ENCODE results near the gene RAMP2. TPM values are rescaled to one million over a fixed set of nuclear protein-coding genes. Genes with fewer than 3 reads are reported as not detected.

RAMP2 gene
- total and polyA plus RNA-seq, 2 experiments from 2014 or later = 2.4 to 3.7 TPM

DNA sequence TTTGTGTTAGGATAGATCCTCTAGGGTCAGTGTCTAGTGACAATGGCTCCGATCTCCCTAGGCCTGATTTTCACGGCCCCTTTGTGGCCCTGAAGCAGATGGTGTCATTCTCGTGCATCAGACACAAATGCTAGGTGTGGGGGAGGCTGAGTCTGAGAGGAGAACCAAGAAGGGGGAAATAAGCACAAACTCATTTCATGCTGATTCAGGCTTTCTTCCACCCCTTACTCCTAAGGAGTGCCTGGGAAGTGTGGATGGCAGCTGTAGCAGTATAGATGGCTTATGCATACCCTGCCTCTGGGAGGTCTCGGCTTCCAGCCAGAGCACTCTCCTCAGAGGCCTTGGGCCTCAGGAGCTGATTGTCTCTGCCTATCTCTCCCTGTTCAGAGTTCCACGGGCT is 17.5 kb downstream of the RAMP2 start:
- H3K79me2 ChIP-seq (ENCODE audit: insufficient read depth) = peaks cover 33% of the 10 kb centered on the region
- H3K4me3 ChIP-seq = no peak overlapping the region
- no peak overlapping the region for H3K9ac ChIP-seq
- no peak overlapping the region for H2AFZ ChIP-seq
- TF ChIP-seq EZH2 (IDR thresholded peaks at IDR 0.05; ENCODE audit: insufficient read depth, poor library complexity, severe bottlenecking) = no peak
- TF ChIP-seq EZH2phosphoT487 (IDR thresholded peaks at IDR 0.05; ENCODE audit: insufficient read depth, low read depth) = no peak
- WGBS, 2 experiments (ENCODE audit: low coverage in 1 of 2, low lambda C conversion rate in 2 of 2, missing lambda C conversion rate in 2 of 2) = 94 to 96% methylated on average over 5 of the region's 5 CpGs
- H3F3A ChIP-seq (ENCODE audit: insufficient read depth) = peaks cover 32% of the 10 kb centered on the region; the same call in 1 of the 2 replicates
- H4K20me1 ChIP-seq (ENCODE audit: insufficient read depth) = no peaks in the 10 kb centered on the region
- no peak overlapping the region for H3K4me2 ChIP-seq (ENCODE audit: unreplicated experiment)
- H3K9me3 ChIP-seq (ENCODE audit: low read depth) = no peaks in the 10 kb centered on the region
- peaks cover 7% of the 10 kb centered on the region; the same call in 1 of the 2 replicates for H3K36me3 ChIP-seq (ENCODE audit: low read depth)
- H3K4me1 ChIP-seq (ENCODE audit: insufficient read depth) = peaks cover 25% of the 10 kb centered on the region
- H3K27me3 ChIP-seq (replicated peaks; ENCODE audit: insufficient read depth) = no peaks in the 10 kb centered on the region
- no peak overlapping the region for H3K27ac ChIP-seq
- in situ Hi-C loops (cut with MboI) = no loop called here
- no peaks in the 10 kb centered on the region for H3K9me2 ChIP-seq (ENCODE audit: insufficient read depth)
- no peak for DNase-seq

DNA sequence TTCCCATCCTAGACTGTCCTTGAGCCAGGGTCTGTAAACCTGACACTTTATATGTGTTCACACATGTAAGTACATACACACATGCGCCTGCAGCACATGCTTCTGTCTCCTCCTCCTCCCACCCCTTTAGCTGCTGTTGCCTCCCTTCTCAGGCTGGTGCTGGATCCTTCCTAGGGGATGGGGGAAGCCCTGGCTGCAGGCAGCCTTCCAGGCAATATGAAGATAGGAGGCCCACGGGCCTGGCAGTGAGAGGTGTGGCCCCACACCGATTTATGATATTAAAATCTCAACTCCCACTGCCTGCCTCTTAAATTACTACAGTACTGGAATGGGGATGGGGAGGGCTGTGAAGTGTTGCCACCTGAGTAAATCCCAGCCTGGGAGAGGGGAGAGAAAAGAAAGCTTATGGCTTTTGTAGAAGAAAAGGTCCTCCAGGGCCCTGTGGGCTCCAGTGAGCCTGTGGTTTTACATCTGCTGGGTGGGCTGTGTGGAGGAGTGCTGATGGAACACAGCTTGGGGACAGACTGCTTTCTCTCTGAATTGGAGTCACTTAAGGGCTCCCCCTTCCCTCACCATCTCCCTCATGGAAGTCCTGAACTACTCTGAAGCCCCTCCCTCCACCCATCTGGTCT is 18.4 kb downstream of the RAMP2 start:
- in situ Hi-C loops (cut with MboI) = no loop called here
- no peaks in the 10 kb centered on the region for H3K9me2 ChIP-seq (ENCODE audit: insufficient read depth)
- 49 to 70% methylated on average over 3 of the region's 3 CpGs for WGBS, 2 experiments (ENCODE audit: low coverage in 1 of 2, low lambda C conversion rate in 2 of 2, missing lambda C conversion rate in 2 of 2)
- H3K4me1 ChIP-seq (ENCODE audit: insufficient read depth) = peaks cover 30% of the 10 kb centered on the region
- peaks cover 7% of the 10 kb centered on the region; the same call in 1 of the 2 replicates for H3K36me3 ChIP-seq (ENCODE audit: low read depth)
- H3K4me2 ChIP-seq (ENCODE audit: unreplicated experiment) = peak overlapping the region; percentile 94
- H2AFZ ChIP-seq = no peak overlapping the region; the same call in 1 of the 2 replicates
- TF ChIP-seq EZH2phosphoT487 (IDR thresholded peaks at IDR 0.05; ENCODE audit: insufficient read depth, low read depth) (no peak), EZH2 (IDR thresholded peaks at IDR 0.05; ENCODE audit: insufficient read depth, poor library complexity, severe bottlenecking) (no peak)
- H3K9ac ChIP-seq = 0 out of 2 replicates have a peak overlapping the region, but pooled peaks have one; percentile 76
- H3K9me3 ChIP-seq (ENCODE audit: low read depth) = no peaks in the 10 kb centered on the region
- peak overlapping the region; percentile 85; the same call in 1 of the 2 replicates for H3K4me3 ChIP-seq
- no peak for DNase-seq
- peaks cover 33% of the 10 kb centered on the region for H3K79me2 ChIP-seq (ENCODE audit: insufficient read depth)
- no peaks in the 10 kb centered on the region for H3K27me3 ChIP-seq (replicated peaks; ENCODE audit: insufficient read depth)
- no peaks in the 10 kb centered on the region for H4K20me1 ChIP-seq (ENCODE audit: insufficient read depth)
- H3F3A ChIP-seq (ENCODE audit: insufficient read depth) = peaks cover 24% of the 10 kb centered on the region; the same call in 1 of the 2 replicates
- no peak overlapping the region for H3K27ac ChIP-seq

DNA sequence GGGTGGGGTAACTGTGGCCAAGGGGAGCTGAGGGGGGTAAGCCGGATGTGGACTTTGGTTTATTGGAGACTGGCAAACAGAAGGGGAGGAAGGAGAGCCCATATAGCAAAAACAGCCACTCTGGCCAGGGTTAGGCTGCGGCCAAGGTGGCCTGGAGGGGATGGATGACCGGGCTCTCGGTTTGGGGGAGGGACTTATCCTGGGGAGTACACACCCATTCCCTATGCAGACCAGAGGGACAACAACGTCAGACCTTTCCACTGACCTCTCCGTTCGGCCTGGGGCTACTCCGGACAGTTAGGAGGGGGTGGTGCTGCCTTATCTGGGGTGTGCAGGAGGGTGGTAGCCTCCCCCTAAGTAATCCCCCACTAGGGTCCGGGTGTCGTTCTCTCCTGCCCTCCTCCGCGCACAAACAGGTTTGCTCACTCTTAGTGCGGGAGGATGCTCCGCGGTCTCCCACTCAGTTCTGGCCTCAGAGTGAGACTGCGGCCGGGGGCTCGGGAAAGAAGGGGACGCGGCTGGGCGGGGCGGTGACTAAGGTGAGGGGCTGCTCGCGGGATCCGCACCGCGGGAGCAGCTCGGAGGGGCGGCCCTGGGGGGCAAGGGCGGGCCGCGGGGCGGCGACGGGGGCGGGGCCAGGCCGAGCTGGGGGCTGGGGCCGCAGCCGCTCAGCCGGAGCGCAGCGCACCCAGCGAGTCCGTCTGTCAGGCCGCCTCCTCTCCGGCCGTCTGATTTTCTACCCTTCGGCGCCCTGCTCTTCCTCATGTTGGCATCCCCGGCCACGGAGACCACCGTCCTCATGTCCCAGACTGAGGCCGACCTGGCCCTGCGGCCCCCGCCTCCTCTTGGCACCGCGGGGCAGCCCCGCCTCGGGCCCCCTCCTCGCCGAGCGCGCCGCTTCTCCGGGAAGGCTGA is 19.2 kb downstream of the RAMP2 start, which contains the start of gene WNK4:
TSS of gene WNK4 (plus strand) at position 675 of the 915 bp plus-strand sequence. CDS start at position 764, 89 bp downstream.
- H3K4me3 ChIP-seq = peak within 1 kb of the TSS; percentile 85
- 5 to 9% methylated on average over 27 to 51 of the region's 65 CpGs for WGBS, 2 experiments (ENCODE audit: low coverage in 1 of 2, low lambda C conversion rate in 2 of 2, missing lambda C conversion rate in 2 of 2)
- peaks cover 16% of the 10 kb centered on the region; the same call in 1 of the 2 replicates for H3F3A ChIP-seq (ENCODE audit: insufficient read depth)
- H3K9me3 ChIP-seq (ENCODE audit: low read depth) = no peaks in the 10 kb centered on the region
- no peak for TF ChIP-seq EZH2phosphoT487 (IDR thresholded peaks at IDR 0.05; ENCODE audit: insufficient read depth, low read depth)
- TF ChIP-seq EZH2 (IDR thresholded peaks at IDR 0.05; ENCODE audit: insufficient read depth, poor library complexity, severe bottlenecking) = no peak
- H3K36me3 ChIP-seq (ENCODE audit: low read depth) = peaks cover 7% of the 10 kb centered on the region; the same call in 1 of the 2 replicates
- in situ Hi-C loops (cut with MboI) = no loop called here
- H3K9ac ChIP-seq = peak within 1 kb of the TSS; percentile 76
- H3K4me1 ChIP-seq (ENCODE audit: insufficient read depth) = peaks cover 24% of the 10 kb centered on the region
- no peaks in the 10 kb centered on the region for H4K20me1 ChIP-seq (ENCODE audit: insufficient read depth)
- peak within 1 kb of the TSS; percentile 65 for H2AFZ ChIP-seq
- H3K27me3 ChIP-seq (replicated peaks; ENCODE audit: insufficient read depth) = no peaks in the 10 kb centered on the region
- H3K27ac ChIP-seq = peak within 1 kb of the TSS; percentile 40
- no peaks in the 10 kb centered on the region for H3K9me2 ChIP-seq (ENCODE audit: insufficient read depth)
- peaks cover 27% of the 10 kb centered on the region for H3K79me2 ChIP-seq (ENCODE audit: insufficient read depth)
- DNase-seq = peak; percentile 67
- H3K4me2 ChIP-seq (ENCODE audit: unreplicated experiment) = peak within 1 kb of the TSS; percentile 94
